COLO829 (cell line): Measurements from ENCODE around the gene TENT5A.

Experiments
- DNase-seq: peaks from one replicate; pipeline ENCODE4 v3.0.0; 2012; ENCODE audit warnings: low spot score

Gene TENT5A

GRCh38 chr6:81771097-81771496, 18.6 kb upstream of the TENT5A start:
- no peak for DNase-seq

GRCh38 chr6:81770381-81770780, 17.9 kb upstream of the TENT5A start:
- DNase-seq, result no peak

- no peak for DNase-seq
Observed at GRCh38 chr6:81769824-81770223, 17.3 kb upstream of the TENT5A start.

- DNase-seq, result no peak
Observed at GRCh38 chr6:81768150-81768942, 15.9 kb upstream of the TENT5A start.

- DNase-seq, result no peak
Observed at GRCh38 chr6:81767163-81767891, 14.8 kb upstream of the TENT5A start.

GRCh38 chr6:81766482-81767069, 14.1 kb upstream of the TENT5A start:
- DNase-seq, result peak; percentile 53

GRCh38 chr6:81764531-81764930, 12.1 kb upstream of the TENT5A start:
- DNase-seq, result no peak

GRCh38 chr6:81763968-81764367, 11.5 kb upstream of the TENT5A start:
- no peak for DNase-seq

GRCh38 chr6:81763051-81763450, 10.6 kb upstream of the TENT5A start:
- no peak for DNase-seq

- DNase-seq, result no peak
Observed at GRCh38 chr6:81762606-81763005, 10.1 kb upstream of the TENT5A start.

GRCh38 chr6:81762132-81762531, 9.7 kb upstream of the TENT5A start:
- no peak for DNase-seq

- no peak for DNase-seq
Observed at GRCh38 chr6:81761197-81761596, 8.7 kb upstream of the TENT5A start.

- DNase-seq, result no peak
Observed at GRCh38 chr6:81759782-81760181, 7.3 kb upstream of the TENT5A start.

GRCh38 chr6:81758221-81758620, 5.7 kb upstream of the TENT5A start:
- DNase-seq, result no peak

GRCh38 chr6:81756690-81757089, 4.2 kb upstream of the TENT5A start:
- DNase-seq, result no peak

- DNase-seq, result no peak
Observed at GRCh38 chr6:81755551-81755950, 3.1 kb upstream of the TENT5A start.

- DNase-seq, result no peak
Observed at GRCh38 chr6:81754906-81755305, 2.4 kb upstream of the TENT5A start.

- no peak for DNase-seq
Observed at GRCh38 chr6:81753711-81754577, 1.5 kb upstream of the TENT5A start.

- peak; percentile 80 for DNase-seq
Observed at GRCh38 chr6:81752921-81753710, 635 bp upstream of the TENT5A start.

GRCh38 chr6:81751388-81752083, 945 bp downstream of the TENT5A start:
- no peak for DNase-seq
